Measurements from ENCODE around the gene LILRB4. TPM values are rescaled to one million over a fixed set of nuclear protein-coding genes. Genes with fewer than 3 reads are reported as not detected.
A peak's percentile ranks its signal among the peaks of the same experiment; 100 is the strongest.

LILRB4 gene
- total RNA-seq (1 to 10 TPM; 2.6 to 5.0 TPM), polyA plus RNA-seq (1 to 10 TPM; 1.9 to 4.2 TPM)

DNA sequence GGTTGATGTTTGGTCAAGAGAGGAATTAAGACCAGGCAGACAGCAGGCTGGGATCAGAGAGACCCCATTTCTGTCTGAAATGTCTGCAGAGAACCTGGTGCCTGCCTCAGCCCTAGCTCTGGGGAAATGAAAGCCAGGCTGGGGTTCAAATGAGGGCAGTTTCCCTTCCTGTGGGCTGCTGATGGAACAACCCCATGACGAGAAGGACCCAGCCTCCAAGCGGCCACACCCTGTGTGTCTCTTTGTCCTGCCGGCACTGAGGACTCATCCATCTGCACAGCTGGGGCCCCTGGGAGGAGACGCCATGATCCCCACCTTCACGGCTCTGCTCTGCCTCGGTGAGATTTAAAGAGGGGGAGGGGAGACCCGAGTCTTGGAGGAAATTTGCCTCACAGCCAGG is at the start of gene LILRB4:
LILRB4 (plus strand) TSS at position 256 of the 400 bp plus-strand sequence; CDS start at position 305, 49 bp downstream.
- H3K36me3 ChIP-seq (ENCODE audit: control insufficient read depth in 4 of 4, insufficient read depth in 3 of 4, low read depth in 1 of 4, low read length in 3 of 4): no peaks in the 10 kb centered on the region
- H3K9me3 ChIP-seq (ENCODE audit: control insufficient read depth in 4 of 4, low read length in 3 of 4): no peaks in the 10 kb centered on the region
- DNase-seq (ENCODE audit: low spot score): no peak
- no peak within 1 kb of the TSS for H3K27ac ChIP-seq (ENCODE audit: low read depth in 1 of 2, low read length in 2 of 2)
- TF ChIP-seq RXRA (IDR thresholded peaks at IDR 0.05): peak in 1 of 2 donors; percentile 17
- TF ChIP-seq, protein P1, sequence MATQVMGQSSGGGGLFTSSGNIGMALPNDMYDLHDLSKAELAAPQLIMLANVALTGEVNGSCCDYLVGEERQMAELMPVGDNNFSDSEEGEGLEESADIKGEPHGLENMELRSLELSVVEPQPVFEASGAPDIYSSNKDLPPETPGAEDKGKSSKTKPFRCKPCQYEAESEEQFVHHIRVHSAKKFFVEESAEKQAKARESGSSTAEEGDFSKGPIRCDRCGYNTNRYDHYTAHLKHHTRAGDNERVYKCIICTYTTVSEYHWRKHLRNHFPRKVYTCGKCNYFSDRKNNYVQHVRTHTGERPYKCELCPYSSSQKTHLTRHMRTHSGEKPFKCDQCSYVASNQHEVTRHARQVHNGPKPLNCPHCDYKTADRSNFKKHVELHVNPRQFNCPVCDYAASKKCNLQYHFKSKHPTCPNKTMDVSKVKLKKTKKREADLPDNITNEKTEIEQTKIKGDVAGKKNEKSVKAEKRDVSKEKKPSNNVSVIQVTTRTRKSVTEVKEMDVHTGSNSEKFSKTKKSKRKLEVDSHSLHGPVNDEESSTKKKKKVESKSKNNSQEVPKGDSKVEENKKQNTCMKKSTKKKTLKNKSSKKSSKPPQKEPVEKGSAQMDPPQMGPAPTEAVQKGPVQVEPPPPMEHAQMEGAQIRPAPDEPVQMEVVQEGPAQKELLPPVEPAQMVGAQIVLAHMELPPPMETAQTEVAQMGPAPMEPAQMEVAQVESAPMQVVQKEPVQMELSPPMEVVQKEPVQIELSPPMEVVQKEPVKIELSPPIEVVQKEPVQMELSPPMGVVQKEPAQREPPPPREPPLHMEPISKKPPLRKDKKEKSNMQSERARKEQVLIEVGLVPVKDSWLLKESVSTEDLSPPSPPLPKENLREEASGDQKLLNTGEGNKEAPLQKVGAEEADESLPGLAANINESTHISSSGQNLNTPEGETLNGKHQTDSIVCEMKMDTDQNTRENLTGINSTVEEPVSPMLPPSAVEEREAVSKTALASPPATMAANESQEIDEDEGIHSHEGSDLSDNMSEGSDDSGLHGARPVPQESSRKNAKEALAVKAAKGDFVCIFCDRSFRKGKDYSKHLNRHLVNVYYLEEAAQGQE (IDR thresholded peaks at IDR 0.05): no peak
- TF ChIP-seq, protein P2, sequence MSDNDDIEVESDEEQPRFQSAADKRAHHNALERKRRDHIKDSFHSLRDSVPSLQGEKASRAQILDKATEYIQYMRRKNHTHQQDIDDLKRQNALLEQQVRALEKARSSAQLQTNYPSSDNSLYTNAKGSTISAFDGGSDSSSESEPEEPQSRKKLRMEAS (IDR thresholded peaks at IDR 0.05): no peak
- H3K4me1 ChIP-seq (ENCODE audit: control insufficient read depth in 4 of 4, insufficient read depth in 4 of 4, low read length in 3 of 4): no peaks in the 10 kb centered on the region
- H3K9ac ChIP-seq (ENCODE audit: low read depth in 1 of 2, low read length in 2 of 2): no peak within 1 kb of the TSS
- no peaks in the 10 kb centered on the region for H3K27me3 ChIP-seq (ENCODE audit: control insufficient read depth in 4 of 4, insufficient read depth in 4 of 4, low read length in 3 of 4)
- H3K4me3 ChIP-seq (ENCODE audit: low read depth in 1 of 3, low read length in 3 of 3): no peak within 1 kb of the TSS
- 65% methylated on average over 7 of the region's 7 CpGs for WGBS

DNA sequence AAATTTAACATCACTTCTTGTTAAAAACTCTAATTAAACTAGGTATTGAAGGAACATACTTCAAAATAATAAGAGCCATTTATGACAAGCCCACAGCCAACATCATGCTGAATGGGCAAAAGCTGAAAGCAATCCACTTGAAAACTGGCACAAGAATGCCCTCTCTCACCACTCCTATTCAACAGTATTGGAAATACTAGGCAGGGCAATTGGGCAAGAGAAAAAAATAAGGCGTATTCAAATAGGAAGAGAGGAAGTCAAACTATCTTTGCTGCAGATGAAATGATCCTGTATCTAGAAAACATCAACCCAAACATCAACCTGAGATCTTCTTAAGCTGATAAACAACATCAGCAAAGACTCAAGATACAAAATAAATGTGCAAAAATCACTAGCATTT is 48.1 kb upstream of the LILRB4 start:
- no peak for DNase-seq (ENCODE audit: low spot score)
- H3K4me3 ChIP-seq (ENCODE audit: low read depth in 1 of 3, low read length in 3 of 3): no peak overlapping the region
- H3K27ac ChIP-seq (ENCODE audit: low read depth in 1 of 2, low read length in 2 of 2): no peak overlapping the region
- TF ChIP-seq HNF4G (IDR thresholded peaks at IDR 0.05) (no peak), SP1 (IDR thresholded peaks at IDR 0.05) (no peak)
- TF ChIP-seq, protein P3, sequence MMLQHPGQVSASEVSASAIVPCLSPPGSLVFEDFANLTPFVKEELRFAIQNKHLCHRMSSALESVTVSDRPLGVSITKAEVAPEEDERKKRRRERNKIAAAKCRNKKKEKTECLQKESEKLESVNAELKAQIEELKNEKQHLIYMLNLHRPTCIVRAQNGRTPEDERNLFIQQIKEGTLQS (IDR thresholded peaks at IDR 0.05): no peak
- TF ChIP-seq, protein P1 (IDR thresholded peaks at IDR 0.05): no peak
- H3K9ac ChIP-seq (ENCODE audit: low read depth in 1 of 2, low read length in 2 of 2): no peak overlapping the region
- H3K9me3 ChIP-seq (ENCODE audit: control insufficient read depth in 4 of 4, low read length in 3 of 4): peaks cover 0 to 5% (median 0%) of the 10 kb centered on the region in 4 donors
- H3K4me1 ChIP-seq (ENCODE audit: control insufficient read depth in 4 of 4, insufficient read depth in 4 of 4, low read length in 3 of 4): no peaks in the 10 kb centered on the region
- WGBS: 84% methylated on average over 1 of the region's 1 CpG
- H3K27me3 ChIP-seq (ENCODE audit: control insufficient read depth in 4 of 4, insufficient read depth in 4 of 4, low read length in 3 of 4): no peaks in the 10 kb centered on the region
- no peaks in the 10 kb centered on the region for H3K36me3 ChIP-seq (ENCODE audit: control insufficient read depth in 4 of 4, insufficient read depth in 3 of 4, low read depth in 1 of 4, low read length in 3 of 4)

DNA sequence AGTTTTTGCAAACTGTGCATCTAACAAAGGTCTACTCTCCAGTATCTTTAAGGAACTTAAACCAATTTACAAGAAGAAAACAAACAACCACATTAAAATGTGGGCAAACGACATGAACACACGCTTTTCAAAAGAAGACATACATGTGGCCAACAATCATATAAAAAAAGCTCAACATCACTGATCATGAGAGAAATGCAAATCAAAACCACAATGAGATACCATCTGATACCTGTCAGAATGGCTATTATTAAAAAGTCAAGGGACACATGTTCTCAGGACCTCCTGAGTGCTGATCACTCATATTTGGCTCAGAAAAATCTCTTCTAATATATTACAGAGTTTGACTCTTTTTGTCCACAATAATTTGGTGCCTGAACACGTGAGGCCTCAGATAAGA is 46.7 kb upstream of the LILRB4 start:
- H3K27me3 ChIP-seq (ENCODE audit: control insufficient read depth in 4 of 4, insufficient read depth in 4 of 4, low read length in 3 of 4): no peaks in the 10 kb centered on the region
- no peak overlapping the region for H3K27ac ChIP-seq (ENCODE audit: low read depth in 1 of 2, low read length in 2 of 2)
- no peak for DNase-seq (ENCODE audit: low spot score)
- WGBS: 54% methylated on average over 3 of the region's 3 CpGs
- H3K9me3 ChIP-seq (ENCODE audit: control insufficient read depth in 4 of 4, low read length in 3 of 4): peaks cover 0 to 4% (median 0%) of the 10 kb centered on the region in 4 donors
- no peak for TF ChIP-seq NR2F2 (IDR thresholded peaks at IDR 0.05)
- TF ChIP-seq TAF1 (conservative IDR thresholded peaks at IDR 0.05): no peak
- TF ChIP-seq, protein P1 (IDR thresholded peaks at IDR 0.05): no peak
- TF ChIP-seq FOXA1 (IDR thresholded peaks at IDR 0.05): no peak
- TF ChIP-seq, protein P4, sequence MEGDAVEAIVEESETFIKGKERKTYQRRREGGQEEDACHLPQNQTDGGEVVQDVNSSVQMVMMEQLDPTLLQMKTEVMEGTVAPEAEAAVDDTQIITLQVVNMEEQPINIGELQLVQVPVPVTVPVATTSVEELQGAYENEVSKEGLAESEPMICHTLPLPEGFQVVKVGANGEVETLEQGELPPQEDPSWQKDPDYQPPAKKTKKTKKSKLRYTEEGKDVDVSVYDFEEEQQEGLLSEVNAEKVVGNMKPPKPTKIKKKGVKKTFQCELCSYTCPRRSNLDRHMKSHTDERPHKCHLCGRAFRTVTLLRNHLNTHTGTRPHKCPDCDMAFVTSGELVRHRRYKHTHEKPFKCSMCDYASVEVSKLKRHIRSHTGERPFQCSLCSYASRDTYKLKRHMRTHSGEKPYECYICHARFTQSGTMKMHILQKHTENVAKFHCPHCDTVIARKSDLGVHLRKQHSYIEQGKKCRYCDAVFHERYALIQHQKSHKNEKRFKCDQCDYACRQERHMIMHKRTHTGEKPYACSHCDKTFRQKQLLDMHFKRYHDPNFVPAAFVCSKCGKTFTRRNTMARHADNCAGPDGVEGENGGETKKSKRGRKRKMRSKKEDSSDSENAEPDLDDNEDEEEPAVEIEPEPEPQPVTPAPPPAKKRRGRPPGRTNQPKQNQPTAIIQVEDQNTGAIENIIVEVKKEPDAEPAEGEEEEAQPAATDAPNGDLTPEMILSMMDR (IDR thresholded peaks at IDR 0.05; ENCODE audit: low read depth, low read length, missing input control): no peak
- no peak for TF ChIP-seq RXRA (IDR thresholded peaks at IDR 0.05)
- H3K4me3 ChIP-seq (ENCODE audit: low read depth in 1 of 3, low read length in 3 of 3): no peak overlapping the region
- no peaks in the 10 kb centered on the region for H3K4me1 ChIP-seq (ENCODE audit: control insufficient read depth in 4 of 4, insufficient read depth in 4 of 4, low read length in 3 of 4)
- no peaks in the 10 kb centered on the region for H3K36me3 ChIP-seq (ENCODE audit: control insufficient read depth in 4 of 4, insufficient read depth in 3 of 4, low read depth in 1 of 4, low read length in 3 of 4)
- H3K9ac ChIP-seq (ENCODE audit: low read depth in 1 of 2, low read length in 2 of 2): no peak overlapping the region
